NCI-H82 treated with DMSO at 0.1 percent for 48 hours (cell line): Measurements from ENCODE around the gene MAPK12.

ENCODE experiments used
- DNase-seq: peaks from one replicate; lab custom pipeline; 2025; ENCODE audit not compliant: unreplicated experiment; lab: John Stamatoyannopoulos, UW

MAPK12 gene

GRCh38 chr22:50268655-50269113 is 7.2 kb upstream of the MAPK12 start:
- no peak for DNase-seq

- no peak for DNase-seq
These were observed 6.3 kb upstream of the MAPK12 start for GRCh38 chr22:50267591-50268390.

GRCh38 chr22:50266994-50267393 is 5.5 kb upstream of the MAPK12 start:
- DNase-seq: no peak

GRCh38 chr22:50264946-50265669 is 3.6 kb upstream of the MAPK12 start:
- DNase-seq: no peak

- no peak for DNase-seq
These were observed 2.7 kb upstream of the MAPK12 start for GRCh38 chr22:50264104-50264745.

GRCh38 chr22:50262973-50263617 is 1.6 kb upstream of the MAPK12 start:
- DNase-seq: no peak

- DNase-seq: no peak
These were observed 1.0 kb upstream of the MAPK12 start for GRCh38 chr22:50262460-50262911.

GRCh38 chr22:50260801-50261614 is 475 bp downstream of the MAPK12 start:
- no peak for DNase-seq

GRCh38 chr22:50260434-50260800 is 1.1 kb downstream of the MAPK12 start:
- no peak for DNase-seq

- DNase-seq: no peak
These were observed 2.2 kb downstream of the MAPK12 start for GRCh38 chr22:50259302-50259701.

- no peak for DNase-seq
These were observed 2.9 kb downstream of the MAPK12 start for GRCh38 chr22:50258361-50259292.

GRCh38 chr22:50257451-50258360 is 3.8 kb downstream of the MAPK12 start:
- no peak for DNase-seq

- no peak for DNase-seq
These were observed 4.4 kb downstream of the MAPK12 start for GRCh38 chr22:50257041-50257440.

GRCh38 chr22:50256258-50256862 is 5.1 kb downstream of the MAPK12 start:
- no peak for DNase-seq

- DNase-seq: no peak
These were observed 5.9 kb downstream of the MAPK12 start for GRCh38 chr22:50255607-50256006.

- DNase-seq: no peak
These were observed 6.4 kb downstream of the MAPK12 start for GRCh38 chr22:50255099-50255498.

GRCh38 chr22:50253941-50254340 is 7.5 kb downstream of the MAPK12 start:
- no peak for DNase-seq
